ENCODE measurements around the gene EIF3A.
"Not testable (repeated sequence)": the region's sequence is repeated elsewhere in the genome, so short reads cannot be mapped to it uniquely, and the experiment has no call there.

The EIF3A gene

DNA sequence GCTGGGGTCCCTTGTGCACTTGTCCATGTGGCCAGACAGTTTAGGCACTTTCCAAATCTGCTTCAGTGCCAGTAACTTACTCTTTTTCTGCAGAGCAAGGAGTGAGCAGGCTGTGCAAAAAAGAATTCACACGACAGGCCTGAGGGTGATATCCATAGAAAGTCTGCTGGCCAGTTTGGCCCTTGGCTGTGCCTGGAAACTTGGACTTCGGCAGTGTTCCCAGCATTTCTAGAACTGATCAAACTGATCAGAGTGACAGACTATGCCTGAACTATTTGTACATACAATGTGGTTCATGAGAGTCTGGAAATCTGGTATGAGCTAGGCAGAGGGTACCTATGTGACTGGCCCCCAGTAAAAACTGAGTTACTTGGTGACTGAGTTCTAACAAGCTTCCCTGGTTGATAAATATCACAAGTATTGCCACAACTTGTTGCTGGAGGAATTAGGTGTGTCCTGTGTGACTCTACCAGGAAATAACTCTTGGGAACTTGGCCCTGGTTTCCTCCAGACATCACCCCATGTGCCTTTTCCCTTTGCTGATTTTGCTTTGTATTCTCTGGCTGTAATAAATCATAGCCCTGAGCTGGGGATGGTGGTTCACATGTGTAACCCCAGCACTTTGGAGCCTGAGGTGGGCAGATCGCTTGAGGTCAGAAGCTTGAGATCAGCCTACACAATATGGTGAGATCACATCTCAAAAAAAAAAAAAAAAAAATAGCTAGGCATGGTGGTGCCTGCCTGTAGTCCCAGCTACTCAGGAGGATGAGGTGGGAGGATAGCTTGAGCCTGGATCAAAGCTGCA lies 20.0 kb upstream of the EIF3A start:
- TF ChIP-seq, protein P1, sequence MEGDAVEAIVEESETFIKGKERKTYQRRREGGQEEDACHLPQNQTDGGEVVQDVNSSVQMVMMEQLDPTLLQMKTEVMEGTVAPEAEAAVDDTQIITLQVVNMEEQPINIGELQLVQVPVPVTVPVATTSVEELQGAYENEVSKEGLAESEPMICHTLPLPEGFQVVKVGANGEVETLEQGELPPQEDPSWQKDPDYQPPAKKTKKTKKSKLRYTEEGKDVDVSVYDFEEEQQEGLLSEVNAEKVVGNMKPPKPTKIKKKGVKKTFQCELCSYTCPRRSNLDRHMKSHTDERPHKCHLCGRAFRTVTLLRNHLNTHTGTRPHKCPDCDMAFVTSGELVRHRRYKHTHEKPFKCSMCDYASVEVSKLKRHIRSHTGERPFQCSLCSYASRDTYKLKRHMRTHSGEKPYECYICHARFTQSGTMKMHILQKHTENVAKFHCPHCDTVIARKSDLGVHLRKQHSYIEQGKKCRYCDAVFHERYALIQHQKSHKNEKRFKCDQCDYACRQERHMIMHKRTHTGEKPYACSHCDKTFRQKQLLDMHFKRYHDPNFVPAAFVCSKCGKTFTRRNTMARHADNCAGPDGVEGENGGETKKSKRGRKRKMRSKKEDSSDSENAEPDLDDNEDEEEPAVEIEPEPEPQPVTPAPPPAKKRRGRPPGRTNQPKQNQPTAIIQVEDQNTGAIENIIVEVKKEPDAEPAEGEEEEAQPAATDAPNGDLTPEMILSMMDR (IDR thresholded peaks at IDR 0.05; ENCODE audit: low read depth, low read length, missing control alignments) = no peak
- H3K27ac ChIP-seq = no peak overlapping the region

DNA sequence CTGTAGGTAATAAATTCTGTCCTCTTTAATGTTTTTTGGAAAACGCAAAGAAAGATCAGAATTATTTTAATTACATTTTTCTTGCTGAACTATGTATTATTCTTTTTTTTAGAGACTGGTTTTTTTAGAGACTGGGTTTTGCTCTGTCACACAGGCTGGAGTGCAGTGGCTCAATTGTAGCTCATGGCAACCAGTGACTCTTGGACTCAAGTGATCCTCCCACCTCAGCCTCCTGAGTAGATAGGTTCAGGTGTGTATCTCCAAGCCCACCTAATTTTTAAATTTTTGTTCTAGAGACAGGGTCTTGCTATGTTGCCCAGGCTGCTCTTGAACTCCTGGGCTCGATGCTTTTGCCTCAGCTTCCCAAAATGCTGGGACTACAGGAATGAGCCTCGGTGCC lies 18.0 kb upstream of the EIF3A start:
- Histone ChIP-seq H3K4me3 (ENCODE audit: low read depth, low read length) (no peak overlapping the region), H3K27me3 (replicated peaks) (no peaks in the 10 kb centered on the region), H3K36me3 (replicated peaks) (no peaks in the 10 kb centered on the region), H3K27ac (no peak overlapping the region)
- in situ Hi-C loops (cut with HindIII; ENCODE audit: low pct_ligation_motif_present, low sequenced_read_pairs) = no loop called here
- DNase-seq = no peak
- TF ChIP-seq, protein P1 (IDR thresholded peaks at IDR 0.05; ENCODE audit: low read depth, low read length, missing control alignments) = no peak

More for the DNA sequence above, 20.0 kb upstream of the EIF3A start:
- no peak overlapping the region for H3K4me3 ChIP-seq (ENCODE audit: low read depth, low read length)
- H3K36me3 ChIP-seq (replicated peaks) = no peaks in the 10 kb centered on the region
- no peaks in the 10 kb centered on the region for H3K27me3 ChIP-seq (replicated peaks)
- DNase-seq = no peak
- in situ Hi-C loops (cut with HindIII; ENCODE audit: low pct_ligation_motif_present, low sequenced_read_pairs) = no loop called here

DNA sequence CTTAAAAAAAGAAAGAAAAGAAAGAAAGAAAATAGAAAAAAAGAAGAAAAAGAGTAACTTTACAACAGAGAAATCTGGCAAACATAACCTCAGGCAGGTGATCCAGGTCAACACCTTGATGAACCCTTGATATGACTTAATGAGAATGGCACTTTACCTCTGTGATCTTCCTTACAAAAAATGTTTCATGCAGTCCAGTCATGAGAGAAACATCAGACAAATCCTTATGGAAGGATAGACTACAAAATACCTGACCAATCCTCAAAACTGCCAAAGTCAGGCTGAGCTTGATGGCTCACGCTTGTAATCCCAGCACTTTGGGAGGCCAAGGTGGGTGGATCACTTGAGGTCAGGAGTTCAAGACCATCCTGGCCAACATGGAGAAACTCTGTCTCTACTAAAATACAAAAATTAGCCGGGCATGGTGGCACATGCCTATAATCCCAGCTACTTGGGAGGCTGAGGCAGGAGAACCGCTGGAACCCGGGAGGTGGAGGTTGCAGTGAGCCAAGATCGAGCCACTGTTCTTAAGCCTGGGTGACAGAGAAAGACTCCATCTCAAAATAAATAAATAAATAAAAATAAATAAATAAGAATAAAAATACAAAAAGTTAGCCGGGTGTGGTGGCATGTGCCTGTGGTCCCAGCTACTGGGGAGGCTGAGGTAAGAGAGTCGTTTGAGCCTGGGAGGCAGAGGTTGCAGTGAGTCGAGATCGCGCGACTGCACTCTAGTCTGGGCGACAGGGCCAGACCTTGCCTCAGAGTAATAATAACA lies 16.2 kb upstream of the EIF3A start:
- H3K27ac ChIP-seq; H3K27me3 ChIP-seq (replicated peaks); in situ Hi-C loops (cut with HindIII; ENCODE audit: low pct_ligation_motif_present, low sequenced_read_pairs); DNase-seq; H3K36me3 ChIP-seq (replicated peaks); H3K4me3 ChIP-seq (ENCODE audit: low read depth, low read length): not testable (repeated sequence)

DNA sequence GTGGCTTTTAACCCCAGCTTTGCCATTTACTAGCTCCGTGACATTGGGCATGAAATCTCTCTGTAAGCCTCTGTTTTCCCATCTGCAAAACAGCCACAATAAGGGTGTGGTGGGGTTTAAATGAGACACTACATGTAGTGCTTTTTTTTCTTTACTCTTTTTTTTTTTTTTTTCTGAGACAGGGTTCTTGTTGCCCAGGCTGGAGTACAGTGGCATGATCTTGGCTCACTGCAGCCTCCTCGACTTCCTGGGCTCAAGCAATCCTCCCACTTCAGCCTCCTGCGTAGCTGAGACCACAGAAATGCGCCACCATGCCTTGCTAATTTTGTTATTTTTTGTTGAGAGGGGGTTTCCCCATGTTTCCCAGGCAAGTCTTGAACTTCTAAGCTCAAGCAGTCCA lies 15.0 kb upstream of the EIF3A start:
- TF ChIP-seq, protein P1 (IDR thresholded peaks at IDR 0.05; ENCODE audit: low read depth, low read length, missing control alignments) = no peak
- Histone ChIP-seq H3K4me3 (ENCODE audit: low read depth, low read length) (no peak overlapping the region), H3K36me3 (replicated peaks) (no peaks in the 10 kb centered on the region), H3K27me3 (replicated peaks) (no peaks in the 10 kb centered on the region), H3K27ac (no peak overlapping the region)
- in situ Hi-C loops (cut with HindIII; ENCODE audit: low pct_ligation_motif_present, low sequenced_read_pairs) = no loop called here
- no peak for DNase-seq

DNA sequence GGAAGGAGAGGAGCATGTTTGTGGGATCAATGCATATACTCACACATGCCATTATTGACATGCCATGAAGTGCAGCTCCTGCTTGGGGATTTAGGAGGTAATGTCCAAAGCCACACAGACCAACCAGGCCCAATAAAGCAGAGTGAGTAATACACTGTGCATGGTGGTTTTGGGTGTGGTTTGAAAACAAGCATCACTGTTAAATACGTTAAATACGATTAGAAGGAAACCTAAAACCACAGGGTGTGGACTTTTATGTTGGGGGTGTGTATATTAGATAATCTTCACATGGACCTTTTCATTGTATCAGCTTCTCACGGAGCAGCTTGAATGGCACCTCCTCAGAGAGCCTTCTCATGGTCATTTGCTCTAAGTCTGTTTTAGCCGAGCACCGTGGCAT lies 10.4 kb upstream of the EIF3A start:
- no peaks in the 10 kb centered on the region for H3K36me3 ChIP-seq (replicated peaks)
- H3K27me3 ChIP-seq (replicated peaks) = no peaks in the 10 kb centered on the region
- H3K4me3 ChIP-seq (ENCODE audit: low read depth, low read length) = no peak overlapping the region
- DNase-seq = peak; percentile 69
- no peak overlapping the region for H3K27ac ChIP-seq
- TF ChIP-seq, protein P1 (IDR thresholded peaks at IDR 0.05; ENCODE audit: low read depth, low read length, missing control alignments) = no peak
- in situ Hi-C loops (cut with HindIII; ENCODE audit: low pct_ligation_motif_present, low sequenced_read_pairs) = no loop called here

DNA sequence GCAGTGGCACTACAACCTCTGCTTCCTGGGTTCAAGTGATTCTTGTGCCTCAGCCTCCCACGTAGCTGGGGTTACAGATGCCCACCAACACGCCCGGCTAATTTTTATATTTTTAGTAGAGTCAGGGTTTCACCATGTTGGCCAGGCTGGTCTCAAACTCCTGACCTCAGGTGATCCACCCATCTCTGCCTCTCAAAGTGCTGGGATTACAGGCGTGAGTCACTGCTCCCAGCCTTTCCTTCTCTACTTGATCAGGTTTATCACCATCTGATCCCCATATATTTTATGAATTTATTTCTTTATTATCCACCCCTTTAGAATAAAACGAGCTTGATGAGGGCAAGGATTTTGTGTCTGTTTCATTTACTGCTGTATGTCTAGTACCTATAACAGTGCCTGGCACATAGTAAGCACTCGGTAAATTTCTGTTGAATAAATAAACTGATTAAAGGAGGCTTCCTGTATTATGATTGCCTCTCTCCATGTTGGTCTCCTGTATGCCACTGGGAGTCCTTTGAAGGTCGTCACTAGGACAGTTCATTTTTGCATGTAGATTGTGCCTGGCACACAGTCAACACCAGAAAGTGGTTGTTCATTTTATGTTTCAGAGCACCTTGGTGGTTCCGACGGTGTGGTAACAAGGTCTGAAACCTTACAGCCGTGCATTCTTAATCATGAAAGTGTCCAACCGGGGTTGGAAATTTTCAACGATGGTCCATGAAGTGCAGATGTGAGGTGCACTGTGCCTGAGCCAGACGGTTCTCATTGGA lies 9.6 kb upstream of the EIF3A start:
- TF ChIP-seq, protein P1 (IDR thresholded peaks at IDR 0.05; ENCODE audit: low read depth, low read length, missing control alignments) = no peak
- no peaks in the 10 kb centered on the region for H3K36me3 ChIP-seq (replicated peaks)
- no peak overlapping the region for H3K27ac ChIP-seq
- H3K27me3 ChIP-seq (replicated peaks) = no peaks in the 10 kb centered on the region
- DNase-seq = no peak
- no peak overlapping the region for H3K4me3 ChIP-seq (ENCODE audit: low read depth, low read length)
- in situ Hi-C loops (cut with HindIII; ENCODE audit: low pct_ligation_motif_present, low sequenced_read_pairs) = no loop called here
